Vagina (tissue), 2 donors: ENCODE measurements around the gene SLC24A3.

Experiments used
- POLR2A ChIP-seq, 2 donors: fragments of 450-650 bp; IDR thresholded peaks; one replicate each; pipeline ENCODE4 v1.6.1; 2017; ENCODE audit warnings: antibody characterized with exemption in 2 of 2, mild to moderate bottlenecking in 2 of 2, moderate library complexity in 2 of 2
- TF ChIP-seq, protein P1 (sequence below), 3 experiments: fragments of 450-650 bp in 2 of 3; fragments of 200-600 bp in 1 of 3; sonication (generic) in 1 of 3; IDR thresholded peaks; one replicate each; pipeline ENCODE4 v1.5.1; 2017 to 2019; ENCODE audit warnings: antibody characterized with exemption in 3 of 3, mild to moderate bottlenecking in 2 of 3, moderate library complexity in 2 of 3

DNA sequence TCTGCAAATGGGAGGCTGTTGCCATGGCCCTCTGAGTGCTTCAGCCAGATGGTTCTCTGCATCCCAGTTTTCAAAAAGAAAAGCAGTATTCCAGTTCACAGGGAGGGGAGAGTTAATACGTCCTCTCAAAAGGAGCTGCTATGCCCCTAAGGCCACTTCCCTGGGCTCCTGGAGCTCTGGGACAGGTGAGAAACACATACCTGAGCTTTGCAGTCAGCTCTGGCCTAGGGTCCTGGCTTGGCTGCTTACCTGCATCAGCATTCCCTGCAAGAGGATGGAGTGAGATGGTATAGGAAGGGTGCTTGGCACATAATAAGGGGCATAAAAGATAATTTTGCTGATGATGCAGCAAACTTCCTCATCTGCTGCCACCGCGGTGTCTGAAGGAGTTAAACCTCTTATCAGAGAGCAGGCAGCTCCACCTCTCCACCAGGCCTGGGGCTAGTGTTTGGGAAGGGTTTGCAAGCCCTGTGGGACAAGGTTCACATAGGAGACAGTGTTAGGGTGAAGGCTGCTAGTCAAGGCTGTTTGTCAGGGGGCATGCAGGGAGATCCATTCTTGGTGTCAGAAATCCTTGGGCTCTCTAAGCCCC lies 62.7 kb downstream of the SLC24A3 start:
- TF ChIP-seq, protein P1, sequence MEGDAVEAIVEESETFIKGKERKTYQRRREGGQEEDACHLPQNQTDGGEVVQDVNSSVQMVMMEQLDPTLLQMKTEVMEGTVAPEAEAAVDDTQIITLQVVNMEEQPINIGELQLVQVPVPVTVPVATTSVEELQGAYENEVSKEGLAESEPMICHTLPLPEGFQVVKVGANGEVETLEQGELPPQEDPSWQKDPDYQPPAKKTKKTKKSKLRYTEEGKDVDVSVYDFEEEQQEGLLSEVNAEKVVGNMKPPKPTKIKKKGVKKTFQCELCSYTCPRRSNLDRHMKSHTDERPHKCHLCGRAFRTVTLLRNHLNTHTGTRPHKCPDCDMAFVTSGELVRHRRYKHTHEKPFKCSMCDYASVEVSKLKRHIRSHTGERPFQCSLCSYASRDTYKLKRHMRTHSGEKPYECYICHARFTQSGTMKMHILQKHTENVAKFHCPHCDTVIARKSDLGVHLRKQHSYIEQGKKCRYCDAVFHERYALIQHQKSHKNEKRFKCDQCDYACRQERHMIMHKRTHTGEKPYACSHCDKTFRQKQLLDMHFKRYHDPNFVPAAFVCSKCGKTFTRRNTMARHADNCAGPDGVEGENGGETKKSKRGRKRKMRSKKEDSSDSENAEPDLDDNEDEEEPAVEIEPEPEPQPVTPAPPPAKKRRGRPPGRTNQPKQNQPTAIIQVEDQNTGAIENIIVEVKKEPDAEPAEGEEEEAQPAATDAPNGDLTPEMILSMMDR (IDR thresholded peaks at IDR 0.05), result no peak
- TF ChIP-seq POLR2A (IDR thresholded peaks at IDR 0.05), result no peak
